ENCODE data around the gene FOCAD. TPM values are rescaled to one million over a fixed set of nuclear protein-coding genes. Genes with fewer than 3 reads are reported as not detected.

Gene FOCAD
- total and polyA plus RNA-seq, 4 donors: 6.8 to 62.1 (median 27.9) TPM

DNA sequence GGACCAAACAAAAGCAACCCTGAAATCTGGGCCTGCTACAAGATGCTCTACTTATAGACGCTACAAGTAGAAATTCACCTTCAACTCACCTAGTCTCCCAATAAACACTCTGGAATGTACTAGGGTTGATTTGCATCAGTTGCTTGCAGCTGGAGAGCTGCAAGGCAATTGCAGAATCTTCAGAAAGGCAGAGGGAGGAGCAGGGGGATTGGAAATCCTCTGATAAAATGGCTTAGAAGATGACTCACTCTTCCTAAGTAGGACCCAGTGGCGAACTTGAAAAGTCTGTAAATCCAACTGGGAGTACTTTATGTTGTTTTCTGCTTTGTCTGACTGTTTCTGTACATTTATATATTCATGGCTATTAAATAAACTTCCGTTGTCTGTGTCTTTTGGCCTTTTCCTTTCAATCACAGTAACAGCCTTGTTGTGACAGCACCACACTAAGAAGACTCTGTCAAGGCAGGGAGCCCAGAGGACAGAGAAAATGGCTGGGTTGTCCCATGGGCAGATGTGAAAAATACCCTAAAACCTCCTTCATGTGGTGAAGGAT is 47.1 kb upstream of the FOCAD start:
- Histone ChIP-seq H3K36me3 (ENCODE audit: control insufficient read depth in 4 of 4, insufficient read depth in 4 of 4, low read length in 4 of 4) (no peaks in the 10 kb centered on the region), H3K9me3 (ENCODE audit: control insufficient read depth in 4 of 4, insufficient read depth in 3 of 4, low read length in 3 of 4) (no peaks in the 10 kb centered on the region), H3K27me3 (ENCODE audit: control insufficient read depth in 3 of 3, insufficient read depth in 3 of 3, low read length in 2 of 3) (no peaks in the 10 kb centered on the region), H3K4me3 (no peak overlapping the region), H3K4me1 (ENCODE audit: control insufficient read depth in 5 of 5, insufficient read depth in 5 of 5, low read length in 5 of 5) (no peaks in the 10 kb centered on the region), H3K27ac (ENCODE audit: low read depth in 1 of 2, low read length in 1 of 2) (no peak overlapping the region), H3K9ac (ENCODE audit: insufficient read depth in 1 of 2, low read length in 2 of 2) (no peak overlapping the region)
- ATAC-seq (ENCODE audit: insufficient read depth, low FRiP score) (no peak), DNase-seq (no peak)
- 84 to 86% methylated on average over 3 of the region's 3 CpGs for WGBS, 2 donors
- TF ChIP-seq, protein P1, sequence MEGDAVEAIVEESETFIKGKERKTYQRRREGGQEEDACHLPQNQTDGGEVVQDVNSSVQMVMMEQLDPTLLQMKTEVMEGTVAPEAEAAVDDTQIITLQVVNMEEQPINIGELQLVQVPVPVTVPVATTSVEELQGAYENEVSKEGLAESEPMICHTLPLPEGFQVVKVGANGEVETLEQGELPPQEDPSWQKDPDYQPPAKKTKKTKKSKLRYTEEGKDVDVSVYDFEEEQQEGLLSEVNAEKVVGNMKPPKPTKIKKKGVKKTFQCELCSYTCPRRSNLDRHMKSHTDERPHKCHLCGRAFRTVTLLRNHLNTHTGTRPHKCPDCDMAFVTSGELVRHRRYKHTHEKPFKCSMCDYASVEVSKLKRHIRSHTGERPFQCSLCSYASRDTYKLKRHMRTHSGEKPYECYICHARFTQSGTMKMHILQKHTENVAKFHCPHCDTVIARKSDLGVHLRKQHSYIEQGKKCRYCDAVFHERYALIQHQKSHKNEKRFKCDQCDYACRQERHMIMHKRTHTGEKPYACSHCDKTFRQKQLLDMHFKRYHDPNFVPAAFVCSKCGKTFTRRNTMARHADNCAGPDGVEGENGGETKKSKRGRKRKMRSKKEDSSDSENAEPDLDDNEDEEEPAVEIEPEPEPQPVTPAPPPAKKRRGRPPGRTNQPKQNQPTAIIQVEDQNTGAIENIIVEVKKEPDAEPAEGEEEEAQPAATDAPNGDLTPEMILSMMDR (IDR thresholded peaks at IDR 0.05; ENCODE audit: control extremely low read depth, extremely low read depth): no peak

DNA sequence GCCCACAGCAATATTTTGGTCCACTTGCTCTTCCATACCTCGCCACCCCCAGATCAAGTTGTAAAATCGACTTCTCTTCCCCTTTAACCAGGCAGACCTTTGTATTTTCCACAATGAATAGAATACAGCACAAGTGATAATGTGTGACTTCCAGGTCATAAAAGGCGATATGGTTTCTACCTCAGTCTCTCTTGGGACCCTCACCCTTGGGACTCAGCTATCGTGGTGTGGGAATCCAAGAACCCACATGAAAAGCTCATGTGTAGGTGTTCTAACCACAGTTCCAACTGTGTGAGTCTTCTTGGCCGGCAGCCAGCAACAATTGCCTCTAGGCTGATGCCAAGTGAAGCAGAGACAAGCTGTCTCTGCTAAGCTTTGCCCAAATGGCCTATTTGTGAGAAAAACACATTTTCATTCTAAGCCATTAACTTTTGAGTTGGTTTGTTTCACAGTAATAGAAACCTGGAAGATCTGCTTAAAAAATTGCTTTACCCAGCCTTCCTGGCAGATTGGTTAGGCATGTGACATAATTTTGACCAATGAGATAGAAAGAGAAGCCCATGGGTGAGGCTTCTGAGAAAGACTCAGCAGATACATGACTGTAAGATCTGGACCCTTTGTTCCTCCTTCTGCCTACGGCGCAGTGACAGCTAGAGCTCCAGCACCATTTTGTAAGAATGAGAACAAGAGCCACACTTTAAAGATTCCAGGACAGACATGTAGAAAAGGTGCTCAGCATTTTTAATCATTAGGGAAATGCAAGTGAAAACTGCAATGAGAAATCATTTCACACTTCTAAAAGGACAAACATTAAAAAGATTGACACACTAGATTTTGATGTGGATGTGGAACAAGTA is 43.5 kb upstream of the FOCAD start:
- ATAC-seq (ENCODE audit: insufficient read depth, low FRiP score): no peak
- no peak overlapping the region for H3K4me3 ChIP-seq
- H3K36me3 ChIP-seq (ENCODE audit: control insufficient read depth in 4 of 4, insufficient read depth in 4 of 4, low read length in 4 of 4): no peaks in the 10 kb centered on the region
- WGBS, 2 donors: 67 to 77% methylated on average over 7 of the region's 7 CpGs
- no peaks in the 10 kb centered on the region for H3K9me3 ChIP-seq (ENCODE audit: control insufficient read depth in 4 of 4, insufficient read depth in 3 of 4, low read length in 3 of 4)
- no peak overlapping the region for H3K9ac ChIP-seq (ENCODE audit: insufficient read depth in 1 of 2, low read length in 2 of 2)
- DNase-seq: no peak
- TF ChIP-seq, protein P1 (IDR thresholded peaks at IDR 0.05; ENCODE audit: control extremely low read depth, extremely low read depth): no peak
- H3K27ac ChIP-seq (ENCODE audit: low read depth in 1 of 2, low read length in 1 of 2): no peak overlapping the region
- no peaks in the 10 kb centered on the region for H3K4me1 ChIP-seq (ENCODE audit: control insufficient read depth in 5 of 5, insufficient read depth in 5 of 5, low read length in 5 of 5)
- H3K27me3 ChIP-seq (ENCODE audit: control insufficient read depth in 3 of 3, insufficient read depth in 3 of 3, low read length in 2 of 3): no peaks in the 10 kb centered on the region

DNA sequence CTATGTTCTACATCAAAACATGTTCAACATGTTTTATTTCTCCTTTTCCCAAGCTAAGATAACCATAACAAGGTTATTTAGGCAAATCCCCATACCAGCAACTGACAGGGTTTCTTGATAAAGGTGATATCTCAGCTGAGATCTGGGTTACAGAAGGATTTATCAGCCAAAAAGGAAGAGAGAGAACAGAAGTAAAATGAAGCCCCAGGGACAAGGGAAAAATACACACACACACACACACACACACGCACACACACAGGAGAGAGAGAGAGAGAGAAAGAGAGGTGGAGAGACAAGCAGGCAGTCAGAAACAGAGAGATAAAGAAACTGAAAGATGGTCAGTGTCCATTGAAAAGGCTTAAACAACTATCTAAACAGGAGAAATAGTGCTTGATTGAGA is 42.0 kb upstream of the FOCAD start:
- no peak for DNase-seq
- Histone ChIP-seq H3K9ac (ENCODE audit: insufficient read depth in 1 of 2, low read length in 2 of 2) (no peak overlapping the region), H3K36me3 (ENCODE audit: control insufficient read depth in 4 of 4, insufficient read depth in 4 of 4, low read length in 4 of 4) (no peaks in the 10 kb centered on the region), H3K9me3 (ENCODE audit: control insufficient read depth in 4 of 4, insufficient read depth in 3 of 4, low read length in 3 of 4) (no peaks in the 10 kb centered on the region), H3K27me3 (ENCODE audit: control insufficient read depth in 3 of 3, insufficient read depth in 3 of 3, low read length in 2 of 3) (no peaks in the 10 kb centered on the region), H3K4me1 (ENCODE audit: control insufficient read depth in 5 of 5, insufficient read depth in 5 of 5, low read length in 5 of 5) (no peaks in the 10 kb centered on the region), H3K4me3 (no peak overlapping the region), H3K27ac (ENCODE audit: low read depth in 1 of 2, low read length in 1 of 2) (no peak overlapping the region)
- TF ChIP-seq, protein P1 (IDR thresholded peaks at IDR 0.05; ENCODE audit: control extremely low read depth, extremely low read depth): no peak
- 77 to 79% methylated on average over 1 of the region's 1 CpG for WGBS, 2 donors
- ATAC-seq (ENCODE audit: insufficient read depth, low FRiP score): no peak
